CD14-positive monocyte (primary cell): ENCODE data around the gene HOATZ. TPM values are rescaled to one million over a fixed set of nuclear protein-coding genes. Genes with fewer than 3 reads are reported as not detected.
A peak's percentile ranks its signal among the peaks of the same experiment; 100 is the strongest.

Experiments used
- DNase-seq, 3 donors: peaks; one replicate each; pipeline ENCODE4 v3.0.0-alpha.2; 2011 to 2022
- H2AFZ ChIP-seq: 2 replicates; pipeline ENCODE4 v1.6.0; 2012; ENCODE audit warnings: mild to moderate bottlenecking, low read depth, low read length, inconsistent platforms; ENCODE audit not compliant: insufficient read depth, poor library complexity, severe bottlenecking
- H3K27ac ChIP-seq, 2 donors: 1 replicate in 1 of 2; 2 replicates in 1 of 2; pipeline ENCODE4 v1.5.1; 2012 to 2013; ENCODE audit warnings: low read length in 2 of 2, control low read depth in 1 of 2, inconsistent platforms in 1 of 2, low read depth in 1 of 2, mild to moderate bottlenecking in 1 of 2
- H3K27me3 ChIP-seq, 2 donors: one replicate each; pipeline versions ENCODE4 v1.6.0 to v1.6.1; 2011 to 2013; ENCODE audit warnings: low read length in 2 of 2; ENCODE audit not compliant: control insufficient read depth in 2 of 2, insufficient read depth in 2 of 2
- H3K36me3 ChIP-seq, 2 donors: replicated peaks in 1 of 2; 1 replicate in 1 of 2; 2 replicates in 1 of 2; pipeline versions ENCODE4 v1.5.1 to v1.6.1; 2012 to 2013; ENCODE audit warnings: low read length in 2 of 2, control low read depth in 1 of 2, inconsistent platforms in 1 of 2, mild to moderate bottlenecking in 1 of 2; ENCODE audit not compliant: insufficient read depth in 2 of 2, control insufficient read depth in 1 of 2
- H3K4me1 ChIP-seq, 2 donors: 1 replicate in 1 of 2; 2 replicates in 1 of 2; pipeline versions ENCODE4 v1.5.1 to v1.6.1; 2012 to 2013; ENCODE audit warnings: low read length in 2 of 2, control low read depth in 1 of 2, inconsistent platforms in 1 of 2, mild to moderate bottlenecking in 1 of 2, moderate library complexity in 1 of 2; ENCODE audit not compliant: insufficient read depth in 2 of 2, control insufficient read depth in 1 of 2
- H3K4me2 ChIP-seq: replicated peaks from 2 replicates; pipeline ENCODE3; 2012; ENCODE audit warnings: low read length, moderate library complexity, mild to moderate bottlenecking; ENCODE audit not compliant: poor library complexity, severe bottlenecking; ENCODE audit errors: extremely low read depth
- H3K4me3 ChIP-seq, 3 experiments: fragments of 200-600 bp in 1 of 3; sonication (generic) in 1 of 3; replicated peaks in 1 of 3; 1 replicate in 2 of 3; 2 replicates in 1 of 3; pipeline ENCODE4 v1.5.1; 2011 to 2013; ENCODE audit warnings: low read length in 3 of 3, mild to moderate bottlenecking in 3 of 3, control low read depth in 2 of 3, low read depth in 2 of 3, inconsistent platforms in 1 of 3, moderate library complexity in 1 of 3
- H3K79me2 ChIP-seq: 2 replicates; pipeline ENCODE4 v1.6.0; 2012; ENCODE audit warnings: mild to moderate bottlenecking, control low read depth, inconsistent platforms, low read length, moderate library complexity; ENCODE audit not compliant: insufficient read depth
- H3K9ac ChIP-seq: 2 replicates; pipeline ENCODE4 v1.6.0; 2017; ENCODE audit warnings: low read length, mild to moderate bottlenecking; ENCODE audit not compliant: insufficient read depth, poor library complexity, severe bottlenecking
- H3K9me3 ChIP-seq, 2 donors: replicated peaks in 1 of 2; 1 replicate in 1 of 2; 2 replicates in 1 of 2; pipeline versions ENCODE4 v1.5.1 to v1.6.1; 2012 to 2013; ENCODE audit warnings: low read length in 2 of 2, control low read depth in 1 of 2; ENCODE audit not compliant: control insufficient read depth in 1 of 2, insufficient read depth in 1 of 2
- H4K20me1 ChIP-seq: 2 replicates; pipeline ENCODE4 v1.6.0; 2012; ENCODE audit warnings: mild to moderate bottlenecking, low read length, control low read depth, moderate library complexity; ENCODE audit not compliant: insufficient read depth
- H3K27ac Mint-ChIP-seq, 7 donors: one replicate each; pipeline ENCODE4 v1.8.0; 2020; ENCODE audit warnings: mild to moderate bottlenecking in 7 of 7, mixed read lengths in 7 of 7, moderate library complexity in 6 of 7, inconsistent platforms in 2 of 7
- H3K27me3 Mint-ChIP-seq, 3 donors: one replicate each; pipeline ENCODE4 v1.8.0; 2021 to 2022; ENCODE audit warnings: low read depth in 3 of 3, mild to moderate bottlenecking in 3 of 3, mixed read lengths in 3 of 3, moderate library complexity in 3 of 3, inconsistent platforms in 1 of 3
- H3K36me3 Mint-ChIP-seq, 2 donors: one replicate each; pipeline ENCODE4 v1.8.0; 2020; ENCODE audit warnings: mixed read lengths in 2 of 2, inconsistent platforms in 1 of 2, mild to moderate bottlenecking in 1 of 2
- H3K4me1 Mint-ChIP-seq: one replicate; pipeline ENCODE4 v1.8.0; 2020; ENCODE audit warnings: mild to moderate bottlenecking, mixed read lengths
- H3K4me3 Mint-ChIP-seq, 2 donors: one replicate each; pipeline ENCODE4 v1.8.0; 2020; ENCODE audit warnings: mild to moderate bottlenecking in 2 of 2, mixed read lengths in 2 of 2, moderate library complexity in 1 of 2
- H3K9me3 Mint-ChIP-seq, 7 donors: one replicate each; pipeline ENCODE4 v1.8.0; 2020 to 2022; ENCODE audit warnings: mixed read lengths in 7 of 7, mild to moderate bottlenecking in 6 of 7, moderate library complexity in 6 of 7, inconsistent platforms in 2 of 7
- CTCF ChIP-seq: fragments of 200-600 bp; IDR thresholded peaks from one replicate; pipeline ENCODE4 v1.8.0; 2022; ENCODE audit warnings: antibody characterized with exemption, mild to moderate bottlenecking
- WGBS: methylation state at CpG from one replicate; pipeline ENCODE4 v1.1.5; 2013; ENCODE audit warnings: missing lambda C conversion rate; ENCODE audit not compliant: insufficient coverage; 5-methylcytosine and 5-hydroxymethylcytosine counted together
- intact Hi-C, 2 donors: fragments of 100-400 bp; cut with micrococcal nuclease; formaldehyde crosslinking; loops; one replicate each; pipeline versions ENCODE4 v1.15.0 to v1.15.1; 2023
- polyA plus RNA-seq, 3 donors: library from polyadenylated mRNA; depleted of rRNA in 1 of 3; unstranded in 2 of 3; stranded (reverse) in 1 of 3; fragments of 300-500 nt in 2 of 3; fragments of >200 nt in 1 of 3; fragmentation: Illumina TruSeq in 2 of 3; gene quantifications; 1 replicate in 2 of 3; 2 replicates in 1 of 3; pipeline ENCODE4 v1.2.3, GENCODE V29; 2012 to 2021

HOATZ gene
- polyA plus RNA-seq, 3 donors, result not detected

GRCh38 chr11:111571829-111572501 lies 57.4 kb downstream of the HOATZ start:
- H3K79me2 ChIP-seq, result no peaks in the 10 kb centered on the region
- Mint-ChIP-seq H3K4me1 (peaks cover 10% of the 10 kb centered on the region), H3K4me3 (no peak overlapping the region), H3K27me3 (no peaks in the 10 kb centered on the region), H3K27ac (peak overlapping the region in 1 of 7 donors; percentile 14), H3K9me3 (no peaks in the 10 kb centered on the region), H3K36me3 (no peaks in the 10 kb centered on the region)
- H3K4me1 ChIP-seq, result no peaks in the 10 kb centered on the region
- no peak overlapping the region for H3K4me3 ChIP-seq
- intact Hi-C loops, result no loop called here
- no peak for TF ChIP-seq CTCF
- no peaks in the 10 kb centered on the region for H3K27me3 ChIP-seq
- no peak overlapping the region for H3K27ac ChIP-seq
- no peak overlapping the region for H3K4me2 ChIP-seq
- H2AFZ ChIP-seq, result peak overlapping the region; percentile 12
- no peak overlapping the region for H3K9ac ChIP-seq
- no peaks in the 10 kb centered on the region for H4K20me1 ChIP-seq
- 22% methylated on average over 4 of the region's 6 CpGs for WGBS
- H3K9me3 ChIP-seq, result no peaks in the 10 kb centered on the region
- DNase-seq, result no peak
- no peaks in the 10 kb centered on the region for H3K36me3 ChIP-seq

GRCh38 chr11:111572581-111572980 lies 58.0 kb downstream of the HOATZ start:
- no peaks in the 10 kb centered on the region for H3K79me2 ChIP-seq
- no peaks in the 10 kb centered on the region for H3K36me3 Mint-ChIP-seq
- no peak overlapping the region for H3K27ac Mint-ChIP-seq
- intact Hi-C loops, result no loop called here
- 100% methylated on average over 1 of the region's 3 CpGs for WGBS
- no peak overlapping the region for H3K9ac ChIP-seq
- no peak overlapping the region for H2AFZ ChIP-seq
- H3K4me1 ChIP-seq, result no peaks in the 10 kb centered on the region
- no peaks in the 10 kb centered on the region for H3K36me3 ChIP-seq
- no peaks in the 10 kb centered on the region for H3K27me3 ChIP-seq
- H3K4me2 ChIP-seq, result no peak overlapping the region
- H3K4me3 ChIP-seq, result no peak overlapping the region
- H3K9me3 Mint-ChIP-seq, result no peaks in the 10 kb centered on the region
- H3K27me3 Mint-ChIP-seq, result peaks cover 0 to 2% (median 0%) of the 10 kb centered on the region in 3 donors
- TF ChIP-seq CTCF, result no peak
- no peak overlapping the region for H3K27ac ChIP-seq
- DNase-seq, result no peak
- H3K9me3 ChIP-seq, result no peaks in the 10 kb centered on the region
- no peak overlapping the region for H3K4me3 Mint-ChIP-seq
- no peaks in the 10 kb centered on the region for H4K20me1 ChIP-seq
- H3K4me1 Mint-ChIP-seq, result peaks cover 10% of the 10 kb centered on the region
